A549 (cell line): ENCODE measurements around the gene LUZP2. TPM values are rescaled to one million over a fixed set of nuclear protein-coding genes. Genes with fewer than 3 reads are reported as not detected.

Source experiments
- ATAC-seq, 2 experiments: fragments of 200-7000 bp in 1 of 2; fragments of >200 bp in 1 of 2; cut with Nextera tagmentation in 1 of 2; cut with Tn5 transposase in 1 of 2; 3 replicates each; pipeline versions ENCODE4 v1.8.0 to v1.9.1; 2018 to 2020; ENCODE audit warnings: mild to moderate bottlenecking in 1 of 2, moderate library complexity in 1 of 2
- CTCF ChIA-PET: fragments of 300-600 bp; sonication (Branson Sonifier 250); formaldehyde crosslinking; extraction: SDS; loops from one replicate; lab custom pipeline; 2021; ENCODE audit warnings: antibody characterized with exemption, inconsistent platforms; lab: Yijun Ruan, JAX
- POLR2A ChIA-PET: fragments of 350-600 bp; formaldehyde crosslinking; extraction: SDS; loops from one replicate; lab custom pipeline; 2021; ENCODE audit warnings: antibody characterized with exemption, inconsistent platforms; lab: Yijun Ruan, JAX
- DNase-seq, 2 experiments: peaks; one replicate each; pipeline versions ENCODE4 v3.0.0 to v3.0.0-alpha.2; 2011 to 2016; ENCODE audit warnings: low read depth in 1 of 2, low spot score in 1 of 2
- FAIRE-seq: peaks from 2 replicates; lab custom pipeline; 2011; peaks lifted over from hg19 to GRCh38; lab: Jason Lieb, UNC
- H3K27ac ChIP-seq, 2 experiments: fragments of >200 bp; sonication (Bioruptor Twin); formaldehyde crosslinking; 3 replicates each; pipeline ENCODE4 v1.5.1; 2016 to 2017
- H3K4me1 ChIP-seq: fragments of >200 bp; sonication (Bioruptor Twin); formaldehyde crosslinking; 3 replicates; pipeline ENCODE4 v1.6.1; 2016
- H3K4me2 ChIP-seq: fragments of >200 bp; sonication (Bioruptor Twin); formaldehyde crosslinking; 3 replicates; pipeline ENCODE4 v1.6.1; 2016
- H3K4me3 ChIP-seq: fragments of >200 bp; sonication (Bioruptor Twin); formaldehyde crosslinking; 3 replicates; pipeline ENCODE4 v1.5.1; 2016
- H3K9me3 ChIP-seq: fragments of >200 bp; sonication (Bioruptor Twin); formaldehyde crosslinking; 3 replicates; pipeline ENCODE4 v1.6.1; 2016
- ATOH8 ChIP-seq: fragments of 250-450 bp; sonication (Bioruptor Pico); IDR thresholded peaks from 2 replicates; pipeline ENCODE4 v1.5.0; 2020; ENCODE audit warnings: low read depth, mild to moderate bottlenecking, moderate library complexity
- BCL3 ChIP-seq: fragments of >200 bp; sonication (Bioruptor Twin); formaldehyde crosslinking; IDR thresholded peaks from 3 replicates; pipeline ENCODE4 v1.6.1; 2016
- CBX2 ChIP-seq: fragments of 200-600 bp; sonication (generic); IDR thresholded peaks from 2 replicates; pipeline ENCODE4 v1.6.1; 2016; ENCODE audit warnings: low read depth, mild to moderate bottlenecking, borderline replicate concordance
- CHD4 ChIP-seq: fragments of 200-600 bp; sonication (generic); IDR thresholded peaks from 2 replicates; pipeline ENCODE4 v1.6.1; 2016; ENCODE audit warnings: antibody characterized with exemption, mild to moderate bottlenecking, borderline replicate concordance
- EHF ChIP-seq: fragments of 250-450 bp; sonication (Bioruptor Pico); IDR thresholded peaks from 2 replicates; pipeline ENCODE4 v1.5.0; 2020; ENCODE audit warnings: mild to moderate bottlenecking
- EHMT2 ChIP-seq: fragments of 200-600 bp; sonication (generic); IDR thresholded peaks from 2 replicates; pipeline ENCODE4 v1.6.1; 2016; ENCODE audit warnings: antibody characterized with exemption, low read depth, mild to moderate bottlenecking, moderate library complexity
- EP300 ChIP-seq, 2 experiments: fragments of >200 bp; sonication (Bioruptor Twin); formaldehyde crosslinking; IDR thresholded peaks; 2 replicates in 1 of 2; 3 replicates in 1 of 2; pipeline ENCODE4 v1.6.1; 2016 to 2017
- ESRRA ChIP-seq: fragments of 150-350 bp; IDR thresholded peaks from 2 replicates; pipeline ENCODE4 v1.6.1; 2014; ENCODE audit warnings: mild to moderate bottlenecking, low read length, borderline replicate concordance
- HEYL ChIP-seq: fragments of 250-450 bp; sonication (Bioruptor Pico); IDR thresholded peaks from 2 replicates; pipeline ENCODE4 v1.8.0; 2021; ENCODE audit warnings: mild to moderate bottlenecking, moderate library complexity
- KDM1A ChIP-seq: fragments of 200-600 bp; sonication (generic); IDR thresholded peaks from 2 replicates; pipeline ENCODE4 v1.6.1; 2016; ENCODE audit warnings: low read depth, mild to moderate bottlenecking
- MAFK ChIP-seq: fragments of 450-650 bp; IDR thresholded peaks from 2 replicates; pipeline ENCODE4 v1.6.1; 2014; ENCODE audit not compliant: partially characterized antibody
- MAZ ChIP-seq: fragments of 150-350 bp; IDR thresholded peaks from 2 replicates; pipeline ENCODE4 v1.6.1; 2014; ENCODE audit warnings: antibody characterized with exemption, low read depth, low read length, borderline replicate concordance
- NR3C1 ChIP-seq: fragments of >200 bp; sonication (Bioruptor Twin); formaldehyde crosslinking; IDR thresholded peaks from 3 replicates; pipeline ENCODE4 v1.6.1; 2017
- POLR2AphosphoS2 ChIP-seq: conservative IDR thresholded peaks from 2 replicates; pipeline ENCODE4 v1.6.1; 2012; ENCODE audit warnings: low read length, improper control_type of control experiment, inconsistent platforms
- RARB ChIP-seq: fragments of 250-450 bp; sonication (Bioruptor Pico); IDR thresholded peaks from 2 replicates; pipeline ENCODE4 v1.8.0; 2021; ENCODE audit warnings: mild to moderate bottlenecking, moderate library complexity
- RCOR1 ChIP-seq: fragments of 150-350 bp; IDR thresholded peaks from 2 replicates; pipeline ENCODE4 v1.6.1; 2014; ENCODE audit warnings: antibody characterized with exemption, low read length, low read depth
- REST ChIP-seq: fragments of 200-600 bp; sonication (generic); IDR thresholded peaks from 2 replicates; pipeline ENCODE4 v1.6.1; 2016; ENCODE audit warnings: antibody characterized with exemption, mild to moderate bottlenecking, moderate library complexity
- TFCP2L1 ChIP-seq: fragments of 250-450 bp; sonication (Bioruptor Pico); IDR thresholded peaks from 2 replicates; pipeline ENCODE4 v1.5.0; 2021; ENCODE audit warnings: mild to moderate bottlenecking
- TP53 ChIP-seq: fragments of 250-450 bp; sonication (Bioruptor Pico); IDR thresholded peaks from 2 replicates; pipeline ENCODE4 v1.5.0; 2021; ENCODE audit warnings: mild to moderate bottlenecking, moderate library complexity
- USF2 ChIP-seq: fragments of 450-650 bp; IDR thresholded peaks from 2 replicates; pipeline ENCODE4 v1.6.1; 2014; ENCODE audit warnings: antibody characterized with exemption
- ZFP36 ChIP-seq: fragments of 450-650 bp; IDR thresholded peaks from 2 replicates; pipeline ENCODE4 v1.6.1; 2014; ENCODE audit warnings: borderline replicate concordance; ENCODE audit not compliant: partially characterized antibody
- WGBS: methylation state at CpG from one replicate; pipeline ENCODE4 v1.1.6; 2017; ENCODE audit errors: missing lambda C conversion rate; 5-methylcytosine and 5-hydroxymethylcytosine counted together
- polyA plus RNA-seq, 4 experiments: library from polyadenylated mRNA; depleted of rRNA in 3 of 4; stranded (reverse); fragments of >200 nt; fragmentation: RNase III in 1 of 4; extraction: RNeasy Plus Mini Kit Qiagen cat#74134 plus additional on column Dnase treatment in 1 of 4; gene quantifications; 2 replicates in 3 of 4; 3 replicates in 1 of 4; pipeline ENCODE4 v1.2.3, GENCODE V29; 2011 to 2017
- TF ChIP-seq, protein P1 (sequence below): fragments of 250-450 bp; sonication (Bioruptor Pico); IDR thresholded peaks from 2 replicates; pipeline ENCODE4 v1.5.0; 2021; ENCODE audit warnings: mild to moderate bottlenecking, moderate library complexity, borderline replicate concordance

Gene LUZP2
- polyA plus RNA-seq, 2 of the 4 experiments (the other 2 are of a cell fraction) = not detected

DNA sequence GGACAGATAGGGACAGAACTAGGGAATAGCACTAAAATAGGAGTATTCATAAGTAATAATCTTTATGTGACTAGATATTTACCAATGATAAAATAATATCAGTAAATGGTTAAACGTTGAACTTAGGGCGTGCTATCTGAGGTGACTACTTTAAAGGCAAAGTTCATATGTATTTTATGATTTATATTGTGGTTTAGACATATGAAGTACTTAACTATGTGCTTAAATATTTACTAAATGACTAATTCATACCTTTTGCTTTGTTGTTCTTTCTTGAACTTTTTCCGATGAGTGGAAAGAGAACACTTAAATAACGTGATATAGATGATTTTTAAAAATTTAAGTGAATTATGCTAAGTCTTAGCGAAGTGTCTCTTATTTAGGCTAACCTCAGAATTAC, 14.7 kb downstream of the LUZP2 start:
- TF ChIP-seq RARB (CRISPR knock-in tag) (no peak), ZFP36 (no peak), EHMT2 (no peak), USF2 (no peak), EP300 (IDR thresholded peaks at IDR 0.05) (no peak), KDM1A (no peak), HEYL (CRISPR knock-in tag) (no peak), EHF (CRISPR knock-in tag) (no peak), NR3C1 (no peak), MAFK (no peak), CBX2 (no peak), MAZ (no peak)
- TF ChIP-seq, protein P1, sequence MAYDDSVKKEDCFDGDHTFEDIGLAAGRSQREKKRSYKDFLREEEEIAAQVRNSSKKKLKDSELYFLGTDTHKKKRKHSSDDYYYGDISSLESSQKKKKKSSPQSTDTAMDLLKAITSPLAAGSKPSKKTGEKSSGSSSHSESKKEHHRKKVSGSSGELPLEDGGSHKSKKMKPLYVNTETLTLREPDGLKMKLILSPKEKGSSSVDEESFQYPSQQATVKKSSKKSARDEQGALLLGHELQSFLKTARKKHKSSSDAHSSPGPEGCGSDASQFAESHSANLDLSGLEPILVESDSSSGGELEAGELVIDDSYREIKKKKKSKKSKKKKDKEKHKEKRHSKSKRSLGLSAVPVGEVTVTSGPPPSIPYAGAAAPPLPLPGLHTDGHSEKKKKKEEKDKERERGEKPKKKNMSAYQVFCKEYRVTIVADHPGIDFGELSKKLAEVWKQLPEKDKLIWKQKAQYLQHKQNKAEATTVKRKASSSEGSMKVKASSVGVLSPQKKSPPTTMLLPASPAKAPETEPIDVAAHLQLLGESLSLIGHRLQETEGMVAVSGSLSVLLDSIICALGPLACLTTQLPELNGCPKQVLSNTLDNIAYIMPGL (CRISPR knock-in tag) = no peak
- WGBS = 4% methylated on average over 5 of the region's 5 CpGs
- no peak overlapping the region for H3K4me2 ChIP-seq
- POLR2A ChIA-PET = no interaction called here
- no peak overlapping the region for H3K4me3 ChIP-seq
- H3K9me3 ChIP-seq = no peaks in the 10 kb centered on the region
- CTCF ChIA-PET = no interaction called here
- no peak for FAIRE-seq
- ATAC-seq = no peak
- H3K4me1 ChIP-seq = no peaks in the 10 kb centered on the region
- DNase-seq = no peak
- no peak overlapping the region for H3K27ac ChIP-seq

- Histone ChIP-seq H3K9me3 (no peaks in the 10 kb centered on the region), H3K4me3 (no peak overlapping the region), H3K4me1 (no peaks in the 10 kb centered on the region), H3K27ac (no peak overlapping the region), H3K4me2 (no peak overlapping the region)
- TF ChIP-seq TFCP2L1 (no peak), CHD4 (no peak), ATOH8 (no peak), RCOR1 (no peak), REST (no peak), HEYL (CRISPR knock-in tag) (no peak), EP300 (IDR thresholded peaks at IDR 0.05) (no peak), ESRRA (no peak), BCL3 (no peak), TP53 (CRISPR knock-in tag) (no peak), POLR2AphosphoS2 (no peak)
- TF ChIP-seq, protein P1 (CRISPR knock-in tag) = no peak
- FAIRE-seq (no peak), DNase-seq (no peak), ATAC-seq (no peak)
- ChIA-PET CTCF (no interaction called here), POLR2A (no interaction called here)
- 20% methylated on average over 3 of the region's 3 CpGs for WGBS
Measured at GRCh38 chr11:24513479-24514218, 16.8 kb downstream of the LUZP2 start.
